ENCODE results near the gene EDC3.

EDC3 gene

GRCh38 chr15:74655424-74655823 is 40.4 kb downstream of the EDC3 start:
- Histone ChIP-seq H3K4me1 (ENCODE audit: control insufficient read depth, insufficient read depth, low read length) (no peaks in the 10 kb centered on the region), H3K27me3 (ENCODE audit: control insufficient read depth, insufficient read depth, low read length, poor library complexity, severe bottlenecking) (no peaks in the 10 kb centered on the region), H3K9me3 (ENCODE audit: control insufficient read depth, low read length) (no peaks in the 10 kb centered on the region), H3K4me3 (ENCODE audit: insufficient read depth, low read depth, low read length) (no peak overlapping the region), H3K27ac (ENCODE audit: insufficient read depth, low read depth, low read length, poor library complexity, severe bottlenecking) (no peak overlapping the region), H3K36me3 (ENCODE audit: control insufficient read depth, insufficient read depth, low read length) (no peaks in the 10 kb centered on the region)
- 94 to 95% methylated on average over 7 of the region's 7 CpGs for WGBS, 2 experiments

GRCh38 chr15:74653426-74654102 is 42.3 kb downstream of the EDC3 start:
- Histone ChIP-seq H3K36me3 (ENCODE audit: control insufficient read depth, insufficient read depth, low read length) (no peaks in the 10 kb centered on the region), H3K4me1 (ENCODE audit: control insufficient read depth, insufficient read depth, low read length) (no peaks in the 10 kb centered on the region), H3K4me3 (ENCODE audit: insufficient read depth, low read depth, low read length) (no peak overlapping the region), H3K9me3 (ENCODE audit: control insufficient read depth, low read length) (no peaks in the 10 kb centered on the region), H3K27me3 (ENCODE audit: control insufficient read depth, insufficient read depth, low read length, poor library complexity, severe bottlenecking) (no peaks in the 10 kb centered on the region), H3K27ac (ENCODE audit: insufficient read depth, low read depth, low read length, poor library complexity, severe bottlenecking) (no peak overlapping the region)
- WGBS, 2 experiments, result 93 to 97% methylated on average over 5 to 6 of the region's 7 CpGs

- Histone ChIP-seq H3K27me3 (ENCODE audit: control insufficient read depth, insufficient read depth, low read length, poor library complexity, severe bottlenecking) (no peaks in the 10 kb centered on the region), H3K9me3 (ENCODE audit: control insufficient read depth, low read length) (no peaks in the 10 kb centered on the region), H3K27ac (ENCODE audit: insufficient read depth, low read depth, low read length, poor library complexity, severe bottlenecking) (no peak overlapping the region), H3K36me3 (ENCODE audit: control insufficient read depth, insufficient read depth, low read length) (no peaks in the 10 kb centered on the region), H3K4me3 (ENCODE audit: insufficient read depth, low read depth, low read length) (no peak overlapping the region), H3K4me1 (ENCODE audit: control insufficient read depth, insufficient read depth, low read length) (no peaks in the 10 kb centered on the region)
- 95 to 96% methylated on average over 3 of the region's 3 CpGs for WGBS, 2 experiments
Measured at GRCh38 chr15:74651242-74651741, 44.5 kb downstream of the EDC3 start.

- Histone ChIP-seq H3K4me3 (ENCODE audit: insufficient read depth, low read depth, low read length) (no peak overlapping the region), H3K27ac (ENCODE audit: insufficient read depth, low read depth, low read length, poor library complexity, severe bottlenecking) (no peak overlapping the region), H3K36me3 (ENCODE audit: control insufficient read depth, insufficient read depth, low read length) (no peaks in the 10 kb centered on the region), H3K4me1 (ENCODE audit: control insufficient read depth, insufficient read depth, low read length) (no peaks in the 10 kb centered on the region), H3K9me3 (ENCODE audit: control insufficient read depth, low read length) (no peaks in the 10 kb centered on the region), H3K27me3 (ENCODE audit: control insufficient read depth, insufficient read depth, low read length, poor library complexity, severe bottlenecking) (no peaks in the 10 kb centered on the region)
- WGBS, 2 experiments, result 90 to 93% methylated on average over 5 of the region's 5 CpGs
Measured at GRCh38 chr15:74648051-74648842, 47.6 kb downstream of the EDC3 start.

- H3K4me1 ChIP-seq (ENCODE audit: control insufficient read depth, insufficient read depth, low read length), result peaks cover 6% of the 10 kb centered on the region
- H3K36me3 ChIP-seq (ENCODE audit: control insufficient read depth, insufficient read depth, low read length), result no peaks in the 10 kb centered on the region
- no peak overlapping the region for H3K4me3 ChIP-seq (ENCODE audit: insufficient read depth, low read depth, low read length)
- no peaks in the 10 kb centered on the region for H3K27me3 ChIP-seq (ENCODE audit: control insufficient read depth, insufficient read depth, low read length, poor library complexity, severe bottlenecking)
- no peak overlapping the region for H3K27ac ChIP-seq (ENCODE audit: insufficient read depth, low read depth, low read length, poor library complexity, severe bottlenecking)
- H3K9me3 ChIP-seq (ENCODE audit: control insufficient read depth, low read length), result no peaks in the 10 kb centered on the region
Measured at GRCh38 chr15:74646480-74646879, 49.3 kb downstream of the EDC3 start.

GRCh38 chr15:74643665-74644204 is 52.1 kb downstream of the EDC3 start:
- peaks cover 9% of the 10 kb centered on the region for H3K36me3 ChIP-seq (ENCODE audit: control insufficient read depth, insufficient read depth, low read length)
- H3K4me3 ChIP-seq (ENCODE audit: insufficient read depth, low read depth, low read length), result no peak overlapping the region

GRCh38 chr15:74642734-74643664 is 52.8 kb downstream of the EDC3 start:
- Histone ChIP-seq H3K9me3 (ENCODE audit: control insufficient read depth, low read length) (no peaks in the 10 kb centered on the region), H3K27ac (ENCODE audit: insufficient read depth, low read depth, low read length, poor library complexity, severe bottlenecking) (no peak overlapping the region), H3K36me3 (ENCODE audit: control insufficient read depth, insufficient read depth, low read length) (peaks cover 11% of the 10 kb centered on the region), H3K4me1 (ENCODE audit: control insufficient read depth, insufficient read depth, low read length) (peaks cover 6% of the 10 kb centered on the region), H3K4me3 (ENCODE audit: insufficient read depth, low read depth, low read length) (no peak overlapping the region), H3K27me3 (ENCODE audit: control insufficient read depth, insufficient read depth, low read length, poor library complexity, severe bottlenecking) (no peaks in the 10 kb centered on the region)
- WGBS, 2 experiments, result 82% methylated on average over 11 of the region's 11 CpGs

More at GRCh38 chr15:74643665-74644204, 52.1 kb downstream of the EDC3 start:
- WGBS, 2 experiments, result 95 to 96% methylated on average over 2 of the region's 2 CpGs
- Histone ChIP-seq H3K4me1 (ENCODE audit: control insufficient read depth, insufficient read depth, low read length) (peaks cover 6% of the 10 kb centered on the region), H3K27ac (ENCODE audit: insufficient read depth, low read depth, low read length, poor library complexity, severe bottlenecking) (no peak overlapping the region), H3K9me3 (ENCODE audit: control insufficient read depth, low read length) (no peaks in the 10 kb centered on the region), H3K27me3 (ENCODE audit: control insufficient read depth, insufficient read depth, low read length, poor library complexity, severe bottlenecking) (no peaks in the 10 kb centered on the region)

GRCh38 chr15:74642348-74642733 is 53.5 kb downstream of the EDC3 start:
- 90 to 92% methylated on average over 4 of the region's 4 CpGs for WGBS, 2 experiments

GRCh38 chr15:74641151-74641550 is 54.7 kb downstream of the EDC3 start:
- no peaks in the 10 kb centered on the region for H3K27me3 ChIP-seq (ENCODE audit: control insufficient read depth, insufficient read depth, low read length, poor library complexity, severe bottlenecking)
- peaks cover 18% of the 10 kb centered on the region for H3K36me3 ChIP-seq (ENCODE audit: control insufficient read depth, insufficient read depth, low read length)
- no peak overlapping the region for H3K27ac ChIP-seq (ENCODE audit: insufficient read depth, low read depth, low read length, poor library complexity, severe bottlenecking)
- H3K4me3 ChIP-seq (ENCODE audit: insufficient read depth, low read depth, low read length), result no peak overlapping the region
- peaks cover 6% of the 10 kb centered on the region for H3K4me1 ChIP-seq (ENCODE audit: control insufficient read depth, insufficient read depth, low read length)
- 92 to 100% methylated on average over 1 of the region's 1 CpG for WGBS, 2 experiments
- H3K9me3 ChIP-seq (ENCODE audit: control insufficient read depth, low read length), result no peaks in the 10 kb centered on the region

More at GRCh38 chr15:74642348-74642733, 53.5 kb downstream of the EDC3 start:
- H3K36me3 ChIP-seq (ENCODE audit: control insufficient read depth, insufficient read depth, low read length), result peaks cover 11% of the 10 kb centered on the region
- H3K27me3 ChIP-seq (ENCODE audit: control insufficient read depth, insufficient read depth, low read length, poor library complexity, severe bottlenecking), result no peaks in the 10 kb centered on the region
- H3K4me1 ChIP-seq (ENCODE audit: control insufficient read depth, insufficient read depth, low read length), result peaks cover 6% of the 10 kb centered on the region
- no peak overlapping the region for H3K4me3 ChIP-seq (ENCODE audit: insufficient read depth, low read depth, low read length)
- H3K27ac ChIP-seq (ENCODE audit: insufficient read depth, low read depth, low read length, poor library complexity, severe bottlenecking), result no peak overlapping the region
- no peaks in the 10 kb centered on the region for H3K9me3 ChIP-seq (ENCODE audit: control insufficient read depth, low read length)

All from ectodermal cell (in vitro differentiated cells).